HG02678 (cell line): ENCODE results near the gene RGS9.
"Not testable (repeated sequence)": the region's sequence is repeated elsewhere in the genome, so short reads cannot be mapped to it uniquely, and the experiment has no call there.

Experiments
- ATAC-seq: cut with Tn5 transposase; IDR thresholded peaks from one replicate; pipeline ENCODE4 v1.9.1; 2021; ENCODE audit warnings: mild to moderate bottlenecking, moderate library complexity; ENCODE audit not compliant: unreplicated experiment

Gene RGS9

DNA sequence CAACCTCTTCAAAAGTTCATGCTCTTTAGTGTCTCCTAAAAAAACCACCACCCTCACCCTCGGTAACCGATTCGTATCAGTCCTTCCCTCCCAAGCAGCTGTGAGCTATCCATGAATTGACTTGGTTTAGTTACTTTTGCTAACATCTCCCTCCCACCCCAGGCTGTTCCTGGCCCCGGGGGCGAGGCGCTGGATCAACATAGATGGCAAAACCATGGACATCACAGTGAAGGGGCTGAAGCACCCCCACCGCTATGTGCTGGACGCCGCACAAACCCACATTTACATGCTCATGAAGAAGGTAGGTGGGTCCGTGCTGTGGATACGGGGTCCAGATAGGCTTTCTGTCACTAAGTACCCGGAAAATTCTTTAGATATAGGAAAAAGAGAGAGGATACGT is 66.8 kb downstream of the RGS9 start:
- no peak for ATAC-seq

DNA sequence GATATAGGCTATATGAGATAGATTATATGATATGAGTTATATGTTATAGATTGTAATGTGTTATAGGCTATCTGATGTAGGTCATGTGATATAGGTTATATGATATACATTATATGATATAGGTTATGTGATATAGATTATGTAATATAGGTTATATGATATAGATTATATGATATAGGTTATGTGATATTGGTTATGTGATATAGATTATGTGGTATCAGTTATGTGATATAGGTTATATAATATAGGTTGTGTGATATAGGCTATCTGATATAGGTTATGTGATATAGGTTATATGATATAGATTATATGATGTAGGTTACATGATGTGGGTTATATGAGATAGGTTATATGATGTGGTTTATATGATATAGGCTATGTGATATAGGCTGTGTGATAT is 68.5 kb downstream of the RGS9 start:
- ATAC-seq = no peak

DNA sequence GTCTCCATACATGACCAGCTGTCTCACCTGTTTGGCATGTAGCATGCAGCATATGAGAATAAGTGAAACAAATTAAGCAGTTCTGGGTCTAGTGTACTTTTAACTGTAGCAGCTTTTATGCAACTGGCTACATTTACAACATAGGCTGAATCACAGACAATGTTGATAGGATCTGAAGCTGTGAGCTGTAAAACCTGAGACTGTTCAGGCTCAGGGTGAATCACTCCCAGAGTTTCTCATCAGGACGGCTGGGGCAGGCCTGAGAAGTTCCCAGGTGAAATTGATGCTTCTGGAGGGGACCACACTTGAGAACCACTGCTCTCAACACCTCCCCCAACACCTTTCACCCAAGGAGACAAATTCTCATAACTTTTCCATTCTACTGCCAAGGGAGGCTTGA is 70.3 kb downstream of the RGS9 start:
- ATAC-seq = not testable (repeated sequence)

DNA sequence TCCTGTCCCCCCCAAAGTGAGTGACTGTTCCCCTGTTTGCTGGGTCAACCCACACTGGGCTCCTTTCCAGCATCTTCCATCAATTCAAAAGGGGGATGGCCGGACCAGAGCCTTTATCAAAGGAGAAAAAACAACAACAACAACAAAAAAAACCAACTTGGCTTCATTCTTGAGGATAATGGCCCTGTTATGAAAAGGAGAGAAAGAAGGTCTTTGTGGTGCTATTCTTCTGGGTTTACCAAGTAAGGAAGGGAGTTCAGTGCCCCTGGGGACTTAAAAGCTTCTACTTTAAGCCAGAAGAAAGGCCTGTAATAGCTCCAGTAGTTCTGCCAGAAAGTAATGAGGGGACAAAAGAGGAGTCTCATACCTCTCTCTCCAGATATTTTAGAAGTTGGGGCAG is 71.5 kb downstream of the RGS9 start:
- ATAC-seq = no peak

DNA sequence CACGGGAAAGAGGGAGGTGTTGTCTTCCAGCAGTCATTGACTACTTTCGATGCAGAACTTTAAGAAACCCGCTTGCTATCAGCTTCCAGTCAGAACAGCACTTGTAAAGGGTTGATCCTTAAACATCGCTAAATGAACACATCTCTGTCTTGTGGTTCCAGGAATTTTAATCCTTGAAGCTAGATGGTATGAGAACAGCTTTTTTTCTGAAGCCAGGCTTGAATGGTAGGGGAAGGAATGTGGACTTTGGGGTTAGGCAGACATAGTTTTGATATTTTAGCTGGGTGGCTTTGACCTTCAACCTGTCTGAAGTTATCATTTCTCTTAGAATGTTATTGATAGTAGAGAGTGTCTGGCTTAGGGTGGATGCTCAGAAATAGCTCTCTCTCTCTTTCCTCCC is 81.1 kb downstream of the RGS9 start:
- ATAC-seq = no peak

DNA sequence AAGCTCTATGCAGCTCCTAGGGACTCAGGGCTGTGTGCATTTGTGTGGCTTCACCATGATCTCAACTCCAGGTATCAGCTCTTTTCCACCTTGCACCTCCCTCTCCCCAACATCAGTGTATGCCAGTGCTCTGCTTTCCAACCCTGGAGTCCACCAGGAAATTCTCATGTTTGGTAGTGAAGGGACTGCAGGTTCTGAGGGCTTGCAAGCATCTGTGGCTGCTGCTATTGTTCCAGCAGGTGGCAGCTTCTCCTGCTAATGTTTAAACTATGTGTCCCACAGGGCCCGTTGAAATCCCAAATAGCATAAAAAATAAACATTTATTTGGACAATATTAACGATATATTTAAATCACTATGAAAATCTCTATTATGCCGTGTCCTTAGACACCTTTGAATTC is 82.0 kb downstream of the RGS9 start:
- no peak for ATAC-seq

DNA sequence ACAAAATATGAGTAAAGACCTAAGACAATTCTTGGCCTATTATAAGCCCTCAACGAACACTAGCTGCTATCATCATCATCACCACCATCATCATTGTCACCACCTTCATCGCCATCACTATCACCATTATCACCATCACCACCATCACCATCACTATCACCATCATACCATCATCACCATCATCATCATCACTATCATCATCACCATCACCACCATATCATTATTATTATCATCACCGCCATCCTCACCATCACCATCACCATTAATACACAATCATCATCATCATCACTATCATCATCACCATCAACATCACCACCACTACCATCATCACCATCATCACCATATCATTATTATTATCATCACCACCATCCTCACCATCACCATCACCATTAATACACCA is 82.5 kb downstream of the RGS9 start:
- ATAC-seq = no peak

DNA sequence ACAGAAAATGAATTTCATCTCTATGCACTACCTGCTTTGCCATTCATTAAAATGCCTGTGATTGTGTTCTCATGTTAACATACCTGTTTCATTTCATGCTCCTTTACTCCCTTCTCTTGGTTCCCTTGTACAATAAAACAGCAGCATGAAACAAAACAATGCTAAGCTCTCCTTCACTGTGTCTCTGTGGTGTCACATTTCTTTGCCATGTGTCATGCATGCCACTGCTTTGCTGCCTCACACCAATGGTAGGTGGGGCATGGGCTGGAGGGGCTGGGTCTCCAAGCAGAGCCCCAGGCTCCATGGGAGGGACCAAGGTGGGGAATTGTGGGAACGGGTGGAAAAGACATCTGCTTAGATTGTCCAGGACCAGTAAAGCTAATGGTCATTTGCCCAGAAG is 83.6 kb downstream of the RGS9 start:
- ATAC-seq = no peak

DNA sequence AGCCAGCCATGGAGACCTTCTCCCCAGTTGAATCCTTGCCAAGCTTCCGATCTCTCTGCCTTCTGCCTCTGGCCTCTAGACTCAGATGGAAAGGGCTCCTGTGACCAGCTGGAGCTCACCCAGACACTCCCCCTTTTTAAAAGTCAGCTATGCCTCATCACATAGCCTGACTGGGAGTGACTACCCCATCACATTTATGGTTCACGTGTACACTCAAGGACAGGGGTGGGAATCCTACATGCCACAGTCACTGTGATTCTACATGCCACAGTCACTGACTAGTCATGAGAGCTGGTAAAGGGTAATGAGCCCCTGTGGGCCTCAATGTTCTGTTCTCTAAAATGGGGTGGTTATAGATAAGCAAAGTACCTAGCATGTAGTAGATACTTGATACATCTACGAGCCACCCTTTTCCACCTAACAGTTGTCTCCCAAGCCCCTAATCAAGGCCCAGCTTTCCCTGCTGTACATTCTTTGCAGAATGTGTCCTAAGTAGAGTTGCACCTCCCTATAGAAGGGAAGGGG is 85.1 kb downstream of the RGS9 start:
- no peak for ATAC-seq

DNA sequence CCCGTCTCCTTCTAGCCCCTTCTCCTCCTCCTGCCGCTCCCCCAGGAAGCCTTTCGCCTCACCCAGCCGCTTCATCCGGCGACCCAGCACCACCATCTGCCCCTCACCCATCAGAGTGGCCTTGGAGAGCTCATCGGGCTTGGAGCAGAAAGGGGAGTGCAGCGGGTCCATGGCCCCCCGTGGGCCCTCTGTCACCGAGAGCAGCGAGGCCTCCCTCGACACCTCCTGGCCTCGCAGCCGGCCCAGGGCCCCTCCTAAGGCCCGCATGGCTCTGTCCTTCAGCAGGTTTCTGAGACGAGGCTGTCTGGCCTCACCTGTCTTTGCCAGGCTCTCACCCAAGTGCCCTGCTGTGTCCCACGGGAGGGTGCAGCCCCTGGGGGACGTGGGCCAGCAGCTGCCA is 87.9 kb downstream of the RGS9 start:
- ATAC-seq = no peak

DNA sequence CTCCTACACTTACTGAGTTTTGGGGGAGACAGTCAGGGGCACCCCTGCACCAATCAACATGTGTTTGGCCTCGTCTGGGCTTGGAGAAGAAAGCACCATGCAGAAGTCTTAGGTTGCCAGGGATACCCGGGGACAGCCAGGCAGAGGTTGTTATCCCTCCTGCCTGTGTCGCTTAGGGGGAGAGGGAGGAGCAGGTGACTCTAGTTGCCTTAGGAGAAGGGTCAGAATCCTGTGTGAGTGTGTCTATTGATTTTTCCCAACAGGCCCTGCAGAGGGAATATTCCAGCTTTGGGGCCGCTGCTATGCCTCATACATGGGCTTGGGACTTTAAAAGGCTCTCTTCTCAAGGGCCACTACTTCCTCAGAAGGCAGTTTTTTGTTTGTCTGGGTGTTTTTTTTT is 89.1 kb downstream of the RGS9 start:
- ATAC-seq = no peak

DNA sequence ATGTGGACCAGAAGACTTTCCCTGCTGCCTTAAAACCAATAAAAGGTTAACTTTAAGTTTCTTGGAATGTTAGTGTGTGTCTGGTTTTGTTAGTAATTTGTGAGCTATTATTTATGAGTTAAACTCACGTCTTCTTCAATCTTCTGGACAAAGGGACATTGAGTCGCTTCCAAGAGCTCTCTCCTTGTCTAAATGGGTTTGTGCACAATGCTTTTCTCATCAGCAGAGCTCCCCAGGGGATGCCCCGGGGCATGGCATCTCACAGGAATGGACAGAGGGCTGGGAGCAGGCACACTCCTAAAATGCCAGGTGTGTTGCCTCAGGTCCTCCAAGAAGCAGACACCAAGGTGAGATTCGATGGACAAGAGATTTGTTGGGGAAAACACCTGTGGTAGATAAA is 90.5 kb downstream of the RGS9 start:
- no peak for ATAC-seq

DNA sequence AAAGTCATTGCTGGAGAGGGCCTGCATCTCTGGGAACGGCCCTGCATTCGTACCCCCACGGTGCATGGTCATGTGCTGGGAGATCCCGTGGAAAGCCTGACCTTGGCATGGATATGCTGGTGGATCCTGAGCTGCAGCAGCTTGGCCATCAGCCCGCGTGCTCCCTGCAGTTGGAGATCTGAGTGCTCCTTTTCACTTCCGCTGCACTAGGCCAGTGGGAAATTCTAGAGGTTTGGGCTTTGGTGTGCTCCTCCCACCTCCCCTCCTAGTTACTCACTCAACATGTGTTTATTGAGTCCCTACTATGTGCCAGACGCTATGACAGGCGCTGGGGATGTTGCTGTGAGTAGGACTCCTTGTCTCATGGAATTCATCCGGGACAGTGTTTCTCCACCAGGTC is 91.1 kb downstream of the RGS9 start:
- ATAC-seq = no peak

DNA sequence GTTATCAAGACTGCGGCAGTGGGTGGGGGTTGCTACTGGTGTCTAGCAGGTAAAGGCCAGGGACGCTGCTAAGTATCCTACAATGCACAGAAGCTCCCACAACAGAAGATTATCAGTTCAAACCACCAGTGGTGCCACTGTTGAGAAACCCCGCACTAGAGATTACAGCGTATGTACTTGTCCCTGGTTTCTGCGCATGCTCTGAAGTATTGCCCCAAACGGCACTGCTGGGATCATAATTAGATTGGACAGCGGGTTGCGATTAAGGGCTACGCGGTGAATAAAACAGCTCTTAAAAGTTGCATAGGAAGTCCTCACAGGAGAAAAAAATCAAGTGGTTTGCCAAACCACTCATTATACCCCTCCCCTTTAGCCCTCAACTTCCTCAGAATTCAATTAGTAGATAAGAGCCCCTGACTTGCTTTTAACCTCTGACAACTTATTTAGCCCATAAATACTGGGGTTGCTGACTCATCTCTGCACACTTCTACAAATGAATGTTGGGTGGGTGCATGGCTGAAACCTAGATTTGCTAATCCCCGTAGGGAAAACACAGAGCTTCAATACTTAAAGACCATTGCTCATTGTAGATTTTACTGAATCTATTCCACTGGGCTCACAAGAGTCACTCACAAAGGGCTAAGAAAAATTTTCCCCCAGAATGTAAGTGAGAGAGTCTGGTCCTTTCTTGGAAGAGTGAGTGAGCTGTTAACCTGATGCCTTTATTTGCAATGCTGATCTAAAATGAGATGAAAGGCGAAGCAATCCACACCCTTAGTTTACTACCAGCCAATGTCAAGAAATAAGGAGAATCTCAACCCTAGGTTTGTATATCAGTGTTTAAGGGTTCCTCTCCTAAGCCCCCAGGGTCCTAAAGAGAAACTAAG is 91.8 kb downstream of the RGS9 start:
- ATAC-seq = peak; percentile 67

DNA sequence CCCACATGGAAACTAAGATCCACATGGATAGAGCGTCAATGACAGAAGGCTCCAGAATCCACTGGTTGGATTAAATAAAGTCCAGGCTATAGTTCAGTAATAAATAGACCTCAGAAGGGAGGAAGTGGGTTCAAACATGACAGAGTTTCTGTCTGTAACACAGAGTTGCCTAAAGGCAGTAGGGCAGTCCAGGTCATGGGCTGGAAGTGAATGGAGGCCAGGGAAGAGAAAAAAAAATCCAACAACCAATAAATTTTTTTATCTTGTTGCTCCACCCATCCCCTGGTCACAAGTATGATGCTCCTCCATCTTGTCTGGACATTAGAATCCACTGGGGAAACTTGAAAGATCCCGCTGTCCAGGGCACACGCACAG is 92.4 kb downstream of the RGS9 start:
- peak; percentile 27 for ATAC-seq

DNA sequence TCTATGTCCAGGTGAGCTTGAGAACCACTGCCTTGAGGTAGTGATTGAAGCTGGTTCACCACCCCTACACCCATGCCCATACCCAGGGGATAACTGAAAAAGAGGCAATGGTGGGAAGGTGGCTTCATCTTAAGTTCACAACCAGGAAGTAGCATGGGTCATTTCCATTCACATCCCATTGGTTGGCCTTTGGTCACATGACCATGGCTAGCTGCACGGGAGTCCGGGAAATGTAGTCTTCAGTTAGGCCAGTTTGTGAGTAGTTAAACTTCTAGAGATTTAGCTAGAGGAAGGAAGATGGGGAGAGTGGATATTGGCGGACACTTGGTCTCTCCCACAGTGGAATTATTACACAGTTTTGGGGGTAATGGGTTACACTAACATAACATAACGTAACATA is 92.9 kb downstream of the RGS9 start:
- no peak for ATAC-seq

DNA sequence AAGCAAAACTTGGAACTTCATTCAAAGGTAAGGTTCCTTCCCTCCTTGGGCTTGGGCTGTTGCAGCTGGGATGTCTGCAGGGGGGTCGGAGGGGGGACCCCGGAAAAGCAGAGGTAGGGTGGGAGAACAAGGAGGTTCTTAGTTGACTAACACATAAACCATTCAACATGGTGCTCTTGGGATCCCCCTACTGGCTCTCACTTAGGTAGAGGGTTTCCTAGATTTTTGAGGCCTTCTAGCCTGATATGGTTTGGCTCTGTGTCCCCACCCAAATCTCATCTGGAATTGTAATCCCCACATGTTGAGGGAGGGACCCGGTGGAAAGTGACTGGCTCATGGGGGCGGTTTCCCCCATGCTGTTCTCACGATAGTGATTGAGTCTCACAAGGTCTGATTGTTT is 93.9 kb downstream of the RGS9 start:
- no peak for ATAC-seq

DNA sequence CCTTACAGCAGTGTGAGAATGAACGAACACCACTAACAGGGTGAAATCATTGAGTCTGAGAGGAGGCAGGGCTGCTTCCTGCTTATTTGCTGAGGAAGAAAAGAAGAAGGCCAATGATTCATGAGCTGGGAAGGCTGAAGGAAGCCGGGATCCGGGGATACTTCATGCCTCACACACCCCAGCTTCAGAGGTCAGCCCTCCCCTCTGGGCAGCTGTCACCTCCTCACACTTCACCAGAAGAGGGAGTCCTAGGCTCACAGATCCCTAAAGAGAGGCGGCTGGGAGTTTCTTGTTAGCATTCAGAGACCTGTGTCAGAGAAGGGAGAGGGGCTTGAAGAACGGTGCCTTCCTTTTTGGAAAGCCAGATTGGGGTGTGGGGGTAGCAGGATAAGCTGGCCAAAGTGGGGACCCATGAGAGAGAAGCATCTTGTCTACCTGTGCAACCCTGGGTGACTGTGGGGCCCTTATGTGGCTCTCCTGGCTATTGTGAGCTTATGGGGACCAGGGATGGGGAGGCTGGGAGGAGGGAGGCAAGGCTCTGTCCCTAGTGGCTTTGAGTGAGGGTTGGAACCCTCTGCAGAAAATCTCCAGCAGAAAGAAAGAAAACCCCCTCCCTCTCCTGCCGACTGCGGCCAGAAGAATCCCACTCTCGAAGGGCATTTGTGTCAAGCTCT is 94.6 kb downstream of the RGS9 start:
- ATAC-seq = no peak

DNA sequence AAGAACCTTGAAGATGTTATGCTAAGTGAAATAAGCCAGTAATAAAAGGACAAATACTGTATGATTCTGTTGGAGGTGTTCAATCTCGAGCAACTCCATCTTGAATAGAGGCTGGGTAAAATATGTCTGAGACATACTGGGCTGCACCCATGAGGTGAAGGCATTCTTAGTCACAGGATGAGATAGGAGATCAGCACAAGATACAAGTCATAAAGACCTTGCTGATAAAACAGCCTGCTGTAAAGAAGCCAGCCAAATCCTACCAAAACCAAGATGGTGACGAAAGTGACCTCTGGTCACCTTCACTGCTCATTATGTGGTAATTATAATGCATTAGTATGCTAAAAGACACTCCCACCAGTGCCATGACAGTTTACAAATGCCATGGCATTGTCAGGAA is 98.1 kb downstream of the RGS9 start:
- no peak for ATAC-seq

DNA sequence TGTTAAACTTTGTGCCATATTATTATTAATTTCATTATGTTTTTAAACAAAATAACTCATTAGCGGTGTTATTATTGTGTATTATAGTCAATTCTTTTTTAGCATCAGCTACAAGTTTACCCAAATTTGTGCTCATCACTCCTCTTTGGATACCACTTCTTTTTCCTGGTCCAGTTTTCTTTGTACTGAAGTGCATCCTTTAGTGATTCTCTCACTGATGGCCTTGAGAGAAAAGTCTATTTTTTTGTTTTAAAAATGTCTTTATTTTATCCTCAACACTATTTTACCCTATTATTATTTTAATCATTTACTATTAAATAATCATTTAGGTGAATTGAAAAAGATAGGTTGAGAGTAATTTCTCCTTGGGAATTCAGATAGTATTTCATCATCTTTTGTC is 99.2 kb downstream of the RGS9 start:
- no peak for ATAC-seq

DNA sequence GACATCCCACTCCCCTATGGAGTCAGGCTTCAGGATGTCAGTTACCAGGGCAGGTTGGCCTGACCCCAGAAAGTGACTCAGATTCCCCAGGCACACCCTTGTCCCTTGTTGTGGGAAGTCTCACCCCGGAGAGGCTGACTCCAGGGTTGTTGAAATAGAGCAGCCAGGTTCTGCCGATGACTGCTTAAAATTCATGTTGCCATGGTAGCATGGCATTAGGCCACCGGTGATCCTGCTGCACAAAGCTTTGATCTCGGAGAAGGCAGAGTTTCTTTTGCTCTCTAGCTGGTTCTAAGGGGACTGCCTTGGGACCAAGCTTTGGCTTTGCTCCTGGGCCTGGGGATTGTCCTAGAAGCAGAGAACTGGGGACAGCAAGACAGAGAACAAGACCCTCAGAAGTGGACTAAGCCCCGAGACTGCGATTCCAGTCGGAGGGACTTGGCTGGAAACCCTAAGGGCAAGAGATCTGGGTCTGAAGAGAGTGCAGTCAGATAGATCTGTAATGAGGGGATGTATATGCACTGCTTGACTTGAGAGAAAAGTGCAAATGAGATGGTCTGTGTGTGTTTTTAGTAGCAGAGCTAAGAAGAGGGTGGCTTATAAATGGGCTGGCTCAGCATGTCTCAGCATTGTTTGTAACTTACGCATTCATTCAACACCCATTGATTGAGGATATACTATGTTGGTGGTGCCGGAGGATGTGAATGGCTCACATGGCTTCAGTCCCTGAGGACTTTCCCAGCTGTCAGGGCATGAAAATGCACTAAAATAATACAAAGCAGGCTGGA is 106.9 kb downstream of the RGS9 start:
- ATAC-seq = no peak

DNA sequence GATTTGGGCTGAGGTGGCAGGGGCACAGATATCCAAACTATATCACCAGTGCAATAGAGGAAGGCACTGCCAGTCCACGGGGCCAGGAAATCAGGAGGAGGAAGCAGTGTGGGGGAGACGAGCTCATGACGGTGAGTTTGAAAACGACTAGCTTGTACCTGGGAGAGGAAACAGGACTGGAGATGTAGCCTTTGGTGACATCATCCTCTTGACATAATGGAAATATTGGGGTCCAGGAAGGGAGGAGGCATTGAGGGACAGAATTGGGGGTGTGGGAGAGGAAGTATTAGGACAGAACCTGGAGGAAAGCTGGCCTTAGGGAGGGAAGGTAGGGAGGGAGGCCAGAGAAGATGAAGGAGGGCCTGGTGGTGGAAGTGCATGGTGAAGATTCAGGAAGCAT is 109.1 kb downstream of the RGS9 start:
- no peak for ATAC-seq
